Measurements from ENCODE around the gene ZNF486. TPM values are rescaled to one million over a fixed set of nuclear protein-coding genes. Genes with fewer than 3 reads are reported as not detected.
"Not testable (repeated sequence)": the region's sequence is repeated elsewhere in the genome, so short reads cannot be mapped to it uniquely, and the experiment has no call there.

The ZNF486 gene
- total RNA-seq, 1 donor from 2014 or later: 4.4 TPM

GRCh38 chr19:20237773-20238623, 71.0 kb downstream of the ZNF486 start:
- H3K4me3 Mint-ChIP-seq (ENCODE audit: unreplicated experiment): peak overlapping the region; percentile 95
- H3K4me1 Mint-ChIP-seq (ENCODE audit: low read depth): peaks cover 7% of the 10 kb centered on the region
- no peaks in the 10 kb centered on the region for H3K27me3 Mint-ChIP-seq (ENCODE audit: low read depth)
- H3K36me3 Mint-ChIP-seq (ENCODE audit: low read depth): peaks cover 2% of the 10 kb centered on the region
- no peak for DNase-seq (ENCODE audit: low spot score)
- H3K9me3 Mint-ChIP-seq (ENCODE audit: low read depth): peaks cover 13% of the 10 kb centered on the region
- peak overlapping the region; percentile 98 for H3K27ac Mint-ChIP-seq (ENCODE audit: unreplicated experiment)
- TF ChIP-seq CTCF (IDR thresholded peaks at IDR 0.05): peak; percentile 60

GRCh38 chr19:20243629-20244028, 76.6 kb downstream of the ZNF486 start:
- DNase-seq (ENCODE audit: low spot score): no peak
- Mint-ChIP-seq H3K9me3 (ENCODE audit: low read depth) (peaks cover 7% of the 10 kb centered on the region), H3K36me3 (ENCODE audit: low read depth) (no peaks in the 10 kb centered on the region), H3K4me1 (ENCODE audit: low read depth) (no peaks in the 10 kb centered on the region), H3K4me3 (ENCODE audit: unreplicated experiment) (no peak overlapping the region), H3K27ac (ENCODE audit: unreplicated experiment) (no peak overlapping the region), H3K27me3 (ENCODE audit: low read depth) (no peaks in the 10 kb centered on the region)
- no peak for TF ChIP-seq CTCF (IDR thresholded peaks at IDR 0.05)

- no peak for DNase-seq (ENCODE audit: low spot score)
- peaks cover 7% of the 10 kb centered on the region for H3K9me3 Mint-ChIP-seq (ENCODE audit: low read depth)
- no peaks in the 10 kb centered on the region for H3K4me1 Mint-ChIP-seq (ENCODE audit: low read depth)
- TF ChIP-seq CTCF (IDR thresholded peaks at IDR 0.05): no peak
- no peaks in the 10 kb centered on the region for H3K27me3 Mint-ChIP-seq (ENCODE audit: low read depth)
- H3K4me3 Mint-ChIP-seq (ENCODE audit: unreplicated experiment): no peak overlapping the region
- H3K36me3 Mint-ChIP-seq (ENCODE audit: low read depth): no peaks in the 10 kb centered on the region
- no peak overlapping the region for H3K27ac Mint-ChIP-seq (ENCODE audit: unreplicated experiment)
Measured at GRCh38 chr19:20244356-20244755, 77.3 kb downstream of the ZNF486 start.

- Mint-ChIP-seq H3K27ac (ENCODE audit: unreplicated experiment) (no peak overlapping the region), H3K4me1 (ENCODE audit: low read depth) (no peaks in the 10 kb centered on the region), H3K9me3 (ENCODE audit: low read depth) (peaks cover 2% of the 10 kb centered on the region), H3K36me3 (ENCODE audit: low read depth) (no peaks in the 10 kb centered on the region), H3K4me3 (ENCODE audit: unreplicated experiment) (no peak overlapping the region), H3K27me3 (ENCODE audit: low read depth) (no peaks in the 10 kb centered on the region)
- no peak for DNase-seq (ENCODE audit: low spot score)
- TF ChIP-seq CTCF (IDR thresholded peaks at IDR 0.05): no peak
Measured at GRCh38 chr19:20245309-20245708, 78.3 kb downstream of the ZNF486 start.

- H3K4me3 Mint-ChIP-seq (ENCODE audit: unreplicated experiment): no peak overlapping the region
- peak; percentile 71 for TF ChIP-seq CTCF (IDR thresholded peaks at IDR 0.05)
- DNase-seq (ENCODE audit: low spot score): no peak
- no peaks in the 10 kb centered on the region for H3K9me3 Mint-ChIP-seq (ENCODE audit: low read depth)
- no peaks in the 10 kb centered on the region for H3K27me3 Mint-ChIP-seq (ENCODE audit: low read depth)
- H3K36me3 Mint-ChIP-seq (ENCODE audit: low read depth): no peaks in the 10 kb centered on the region
- H3K27ac Mint-ChIP-seq (ENCODE audit: unreplicated experiment): no peak overlapping the region
- no peaks in the 10 kb centered on the region for H3K4me1 Mint-ChIP-seq (ENCODE audit: low read depth)
Measured at GRCh38 chr19:20247016-20247683, 80.1 kb downstream of the ZNF486 start.

- H3K9me3 Mint-ChIP-seq (ENCODE audit: low read depth); H3K4me1 Mint-ChIP-seq (ENCODE audit: low read depth); H3K27ac Mint-ChIP-seq (ENCODE audit: unreplicated experiment); H3K36me3 Mint-ChIP-seq (ENCODE audit: low read depth); H3K27me3 Mint-ChIP-seq (ENCODE audit: low read depth); H3K4me3 Mint-ChIP-seq (ENCODE audit: unreplicated experiment); DNase-seq (ENCODE audit: low spot score): not testable (repeated sequence)
Measured at GRCh38 chr19:20248258-20248657, 81.2 kb downstream of the ZNF486 start.
